Gastrocnemius medialis (tissue), 4 donors: ENCODE measurements around the gene GFOD1.

Source experiments
- CTCF ChIP-seq, 5 experiments: fragments of 450-650 bp in 3 of 5; fragments of 200-600 bp in 2 of 5; sonication (generic) in 2 of 5; IDR thresholded peaks in 4 of 5; conservative IDR thresholded peaks in 1 of 5; 1 replicate in 4 of 5; 2 replicates in 1 of 5; pipeline ENCODE4 v1.5.1; 2016 to 2019; ENCODE audit warnings: antibody characterized with exemption in 5 of 5, mild to moderate bottlenecking in 3 of 5, moderate library complexity in 3 of 5
- POLR2A ChIP-seq, 2 donors: fragments of 450-650 bp; IDR thresholded peaks; one replicate each; pipeline ENCODE4 v1.6.1; 2017; ENCODE audit warnings: antibody characterized with exemption in 2 of 2, mild to moderate bottlenecking in 2 of 2, moderate library complexity in 2 of 2

DNA sequence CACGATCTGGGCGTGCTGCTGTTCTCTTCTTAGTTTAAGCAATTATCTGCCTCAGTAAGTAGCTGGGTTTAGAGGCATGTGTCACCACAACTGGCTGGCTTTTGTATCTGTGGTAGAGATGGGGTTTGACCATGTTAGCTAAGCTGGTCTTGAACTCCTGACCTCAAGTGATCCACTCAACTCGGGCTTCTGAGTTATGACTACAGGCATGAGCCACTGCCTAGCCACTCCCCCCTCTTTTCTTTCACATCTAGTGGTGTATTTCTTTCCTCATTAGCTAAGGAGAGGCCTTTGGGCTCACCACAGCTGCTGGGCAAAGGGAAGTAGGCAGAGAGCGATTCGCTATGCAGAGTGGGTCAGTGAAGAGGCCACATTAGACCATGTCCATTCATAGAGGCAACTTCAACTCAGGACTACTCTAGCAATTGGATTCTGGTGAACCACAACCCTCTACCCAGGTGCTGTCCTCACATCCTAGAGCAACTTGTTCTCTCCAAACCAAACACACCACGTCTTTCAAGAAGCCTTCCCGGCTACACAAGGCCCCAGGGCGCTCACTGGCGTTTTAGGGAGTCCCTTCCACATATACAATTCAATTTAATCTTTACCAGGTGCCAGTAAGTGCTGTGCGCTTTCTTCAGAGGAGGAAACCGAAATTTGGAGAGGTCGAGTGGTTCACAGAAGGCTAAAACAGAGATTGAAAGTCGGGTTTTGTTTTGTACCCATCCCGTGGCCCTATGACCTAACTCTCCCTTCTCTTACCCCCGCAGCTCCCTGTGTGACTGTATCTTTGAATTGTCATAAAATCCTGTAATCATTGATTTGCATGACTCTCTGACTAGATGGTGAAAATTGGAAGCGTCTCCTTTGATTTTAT, 26.5 kb upstream of the GFOD1 start:
- TF ChIP-seq POLR2A (IDR thresholded peaks at IDR 0.05) (no peak), CTCF (IDR thresholded peaks at IDR 0.05 in 4 of 5, conservative IDR thresholded peaks at IDR 0.05 in 1 of 5) (no peak)
